Stimulated activated CD8-positive, alpha-beta memory T cell treated with anti-CD3 and anti-CD28 coated beads, Interleukin-4, amount 100 ng/mL, for 4 hours (primary cell): ENCODE results near the gene ADAMTS2.

Experiments used
- DNase-seq, 2 donors: peaks; one replicate each; pipeline ENCODE4 v3.0.0-alpha.2; 2020; ENCODE audit warnings: low read depth in 2 of 2, low spot score in 1 of 2

Gene ADAMTS2

DNA sequence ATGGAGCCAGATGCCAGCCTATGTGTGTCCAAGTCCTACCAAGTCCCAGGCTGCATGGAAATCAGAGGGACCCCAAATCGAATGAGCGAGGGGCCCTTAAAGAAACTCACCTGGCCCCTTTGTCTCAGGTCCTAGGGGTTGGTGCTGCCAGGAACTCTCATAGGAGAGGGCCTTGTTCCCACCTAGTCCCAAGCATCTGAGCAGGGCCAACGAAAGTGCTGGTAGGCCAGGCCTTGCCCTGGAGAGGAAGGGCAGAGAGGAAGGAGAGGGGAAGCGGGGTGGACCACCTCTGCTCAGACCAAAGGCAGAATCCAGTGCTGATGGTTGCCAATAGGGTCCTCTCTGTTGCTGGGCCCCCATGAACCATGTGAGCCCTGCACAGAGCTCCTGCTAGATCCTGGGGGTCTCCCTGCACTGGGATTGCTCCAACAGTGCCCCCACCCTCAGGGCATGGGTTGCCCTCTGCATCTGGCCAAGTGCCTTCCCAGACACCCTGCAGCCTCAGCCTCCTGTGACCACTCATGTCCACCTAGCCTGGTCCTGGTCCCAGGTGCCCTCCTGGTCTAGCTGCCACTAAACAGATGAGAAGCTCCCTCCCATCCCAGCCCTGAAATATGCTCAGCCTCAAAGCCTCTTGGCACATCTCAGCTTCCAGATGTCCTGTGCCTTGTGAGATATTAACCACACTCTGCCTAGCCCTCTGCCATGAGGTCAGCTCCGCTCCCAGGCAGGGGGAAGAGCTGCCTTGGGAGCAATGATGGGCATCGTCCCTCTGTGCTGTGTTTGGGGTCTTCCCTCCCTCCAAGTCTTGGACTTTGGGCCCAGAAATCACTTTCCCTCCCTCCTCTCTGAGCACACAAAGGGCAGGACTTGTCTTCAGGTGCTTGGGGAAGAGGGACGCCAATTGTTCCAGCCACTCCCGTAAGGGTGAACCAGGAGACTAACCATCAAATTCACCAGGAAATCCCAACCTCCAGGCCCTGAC, 109.6 kb downstream of the ADAMTS2 start:
- DNase-seq, result no peak

DNA sequence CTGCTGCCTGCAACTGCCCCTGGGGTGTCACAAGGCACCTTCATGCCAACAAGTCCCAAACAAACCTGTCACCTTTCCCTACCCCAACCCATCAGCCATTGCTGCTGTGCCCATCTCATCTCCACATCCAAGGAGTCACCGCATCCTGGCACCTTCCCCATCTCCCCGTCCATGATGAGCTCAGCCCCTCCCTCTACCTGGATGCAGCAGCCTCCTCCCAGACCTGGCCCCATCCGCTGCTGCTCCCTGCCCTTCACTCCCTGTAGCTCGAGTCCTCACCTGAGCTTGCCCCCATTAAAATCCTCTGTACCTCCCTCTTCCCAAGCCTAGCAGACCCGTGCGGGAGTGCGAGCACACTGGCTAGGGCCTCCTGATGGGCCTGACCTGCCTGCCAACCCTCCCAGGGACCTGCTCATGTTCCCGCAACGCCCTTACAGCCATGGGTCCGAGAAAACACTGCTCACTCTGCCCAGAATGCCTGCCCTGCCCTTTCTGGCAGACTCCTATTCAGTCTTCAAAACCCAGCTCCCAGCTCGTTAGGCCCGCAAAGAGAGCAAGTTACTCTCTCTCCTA, 110.6 kb downstream of the ADAMTS2 start:
- DNase-seq, result no peak

DNA sequence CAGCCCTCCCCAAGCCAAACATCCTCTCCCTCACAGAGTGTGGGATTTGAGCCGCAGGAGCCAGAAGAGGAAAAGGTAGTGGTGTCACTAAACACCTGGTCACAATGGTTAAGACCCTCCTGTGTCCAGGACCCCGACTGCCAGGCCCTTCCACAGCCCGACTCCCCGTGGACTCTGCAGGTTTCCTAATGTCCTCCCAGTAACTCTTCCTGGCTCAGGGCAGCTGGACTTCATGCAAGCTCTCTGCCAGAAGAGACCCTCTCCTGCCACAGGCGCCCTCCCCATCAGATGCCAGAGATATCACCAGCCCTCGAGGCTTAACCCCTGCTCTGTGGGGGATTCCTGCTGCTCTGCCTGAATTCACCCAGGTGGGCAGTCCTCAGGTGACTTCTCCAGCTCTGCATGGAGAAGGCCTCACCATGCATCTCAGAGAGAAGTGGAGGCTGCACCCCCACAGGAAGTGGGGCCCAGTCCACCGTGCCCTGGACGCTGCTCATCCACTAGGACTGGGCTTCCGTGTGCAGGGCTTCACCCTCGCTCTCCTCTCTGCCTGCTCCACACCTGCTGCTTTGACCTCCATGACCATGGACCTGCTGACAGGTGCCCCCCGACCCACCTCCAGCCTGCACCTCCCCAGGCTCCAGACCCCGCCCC, 111.2 kb downstream of the ADAMTS2 start:
- no peak for DNase-seq

DNA sequence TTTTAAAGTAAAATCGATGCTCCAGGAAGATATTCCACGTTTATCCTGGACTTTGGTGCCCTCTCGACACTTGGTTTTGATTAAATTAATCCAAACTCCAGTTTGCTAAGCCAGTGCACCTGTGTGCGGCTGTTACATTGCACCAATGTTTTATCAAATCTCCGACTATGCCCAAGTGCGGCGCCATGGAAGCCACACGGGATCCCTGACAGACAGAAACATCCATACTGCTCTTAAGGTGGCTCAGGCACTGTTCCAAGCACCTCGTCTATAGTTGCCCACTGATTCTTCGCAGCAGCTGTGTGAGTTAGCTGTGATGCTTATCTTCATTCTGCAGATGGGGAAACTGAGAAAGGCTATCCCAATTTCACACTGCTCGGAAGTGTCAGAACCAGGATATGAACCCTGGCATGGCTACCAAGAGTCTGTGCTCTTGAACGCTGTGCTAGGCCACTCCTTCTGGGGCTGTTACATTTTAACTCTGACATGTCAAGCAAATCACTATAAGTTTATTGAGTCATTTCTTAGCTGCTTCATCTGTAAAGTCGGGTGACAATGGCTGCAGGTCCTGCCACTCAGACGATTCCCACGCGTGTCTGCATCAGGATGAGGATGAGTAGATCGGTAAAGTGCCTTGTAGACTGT, 113.0 kb downstream of the ADAMTS2 start:
- DNase-seq, result no peak

DNA sequence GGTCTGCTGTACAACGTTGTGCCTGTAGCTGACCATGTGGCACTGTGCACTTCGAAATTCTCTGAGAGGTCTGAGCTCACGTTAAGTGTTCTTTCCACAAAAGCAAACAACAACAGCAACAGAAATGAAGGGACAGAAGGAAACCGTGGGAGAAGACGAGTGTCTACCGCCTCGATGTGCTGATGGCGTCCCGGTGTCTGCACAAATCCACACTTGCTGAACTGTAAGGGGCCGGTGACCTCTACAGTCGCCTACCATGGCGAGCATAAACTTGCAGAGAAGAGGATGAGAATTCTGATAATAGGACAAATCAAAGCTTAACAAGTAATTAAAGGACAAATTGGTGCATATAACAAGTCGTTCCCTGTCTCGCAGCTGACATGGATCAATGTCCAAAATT, 114.0 kb downstream of the ADAMTS2 start:
- no peak for DNase-seq

DNA sequence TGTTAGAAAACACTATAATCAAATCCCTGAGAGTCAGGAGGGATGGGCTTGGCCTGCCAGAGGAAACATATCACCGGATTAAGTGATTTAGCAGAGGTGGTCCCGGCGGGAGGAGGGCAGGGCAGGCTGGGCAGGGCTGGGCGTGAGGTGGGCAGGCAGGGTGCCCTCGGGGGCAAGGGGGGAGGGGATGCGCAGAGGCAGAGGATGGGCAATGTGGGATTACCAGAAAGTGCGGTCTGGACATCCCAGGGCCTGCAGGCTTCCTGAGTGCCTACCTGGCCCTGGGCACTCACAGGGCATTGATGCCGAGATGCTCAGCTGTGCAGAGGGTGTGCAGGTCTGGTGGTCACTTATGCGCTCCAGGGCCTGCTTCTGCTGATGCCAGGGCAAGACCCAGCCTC, 115.2 kb downstream of the ADAMTS2 start:
- DNase-seq, result no peak

DNA sequence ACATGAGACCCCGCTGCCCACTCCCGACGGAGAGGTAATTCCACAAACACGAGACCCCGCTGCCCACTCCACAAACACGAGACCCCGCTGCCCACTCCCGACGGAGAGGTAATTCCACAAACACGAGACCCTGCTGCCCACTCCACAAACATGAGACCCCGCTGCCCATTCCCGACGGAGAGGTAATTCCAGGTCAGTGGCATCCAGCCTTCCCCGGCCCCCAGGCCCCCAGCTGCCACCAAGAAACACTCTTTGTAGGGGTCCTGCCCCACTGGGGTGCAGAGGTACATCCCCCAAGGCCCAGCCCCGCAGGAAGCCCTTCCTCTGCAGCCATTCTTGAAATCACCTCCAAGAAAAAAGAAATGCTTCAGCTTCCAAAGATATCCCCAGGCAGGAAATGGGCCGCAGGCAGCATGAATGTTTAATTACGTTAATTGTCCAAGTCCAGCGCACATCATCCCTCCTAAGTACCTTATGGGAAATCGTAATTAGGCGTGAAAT, 115.9 kb downstream of the ADAMTS2 start:
- DNase-seq, result no peak

DNA sequence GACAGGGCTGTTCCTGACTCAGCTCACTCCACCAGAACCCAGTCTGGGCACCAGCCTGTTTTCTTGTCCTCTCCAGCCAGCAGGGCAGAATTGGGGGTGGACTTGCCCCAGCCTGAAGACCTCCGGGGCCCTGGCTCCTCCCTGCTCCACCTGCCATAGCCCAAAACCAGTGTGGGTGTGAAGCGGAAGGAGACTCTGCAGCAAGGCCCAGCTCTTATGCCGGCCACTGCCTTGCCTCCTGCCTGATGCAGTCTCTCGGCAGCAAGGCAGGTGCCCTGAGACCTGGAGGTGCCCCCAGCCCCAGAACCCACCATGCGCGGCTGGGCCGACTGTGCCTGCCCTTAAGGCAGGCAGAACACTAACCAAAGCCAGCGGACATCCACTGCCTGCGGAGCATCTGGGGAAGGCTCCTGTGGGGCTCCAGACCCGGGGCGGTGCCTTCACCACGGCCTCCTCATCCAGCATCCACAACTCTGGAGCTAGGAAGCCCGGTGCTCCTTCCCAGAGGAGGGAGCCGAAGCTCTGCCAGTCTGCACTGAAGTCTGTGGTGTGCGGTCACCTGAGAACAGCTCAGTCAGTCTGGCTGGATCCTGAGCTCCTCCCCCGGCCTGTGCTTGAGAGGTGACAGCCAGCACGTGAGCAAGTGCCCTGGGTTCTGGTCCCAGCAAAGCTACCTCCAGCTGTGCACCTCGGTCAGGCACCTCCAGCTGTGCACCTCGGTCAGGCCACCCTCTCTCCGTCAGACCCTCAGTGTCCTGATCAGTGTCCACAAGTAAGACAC, 116.7 kb downstream of the ADAMTS2 start:
- no peak for DNase-seq

DNA sequence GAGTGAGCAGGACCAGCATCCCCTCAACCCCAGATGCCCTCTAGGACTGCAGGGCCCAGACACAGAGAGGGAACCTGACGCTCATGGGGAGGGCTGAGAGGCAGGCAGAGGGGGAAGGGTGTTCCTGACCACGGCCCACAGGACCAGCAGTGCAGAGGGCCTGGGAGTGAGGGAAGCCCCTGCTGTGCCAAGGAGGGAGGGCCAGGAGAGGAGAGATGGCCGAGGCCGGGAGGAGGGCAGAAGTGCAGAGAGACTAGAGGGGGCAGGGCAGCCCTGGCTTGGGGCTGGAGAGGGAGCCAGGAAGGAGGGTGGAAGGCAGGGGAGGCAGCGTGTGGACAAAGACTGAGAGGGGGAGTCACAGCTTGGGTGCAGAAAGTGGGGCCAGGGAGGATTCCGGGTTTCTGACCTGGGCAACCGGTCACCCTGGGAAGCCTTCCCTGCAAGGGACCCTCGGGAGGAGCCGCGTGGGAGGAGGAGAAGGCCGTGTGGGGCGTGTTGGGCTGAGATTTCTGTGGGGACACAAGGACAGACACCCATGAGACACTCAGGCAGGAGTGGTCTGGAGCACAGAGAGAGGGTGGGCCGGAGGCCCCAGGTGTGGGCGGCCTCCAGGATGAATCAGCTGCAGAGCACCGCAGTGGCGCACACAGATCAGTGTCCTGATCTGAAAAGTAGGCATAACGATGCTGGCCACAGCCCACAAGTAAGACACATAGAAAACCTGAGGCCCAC, 117.5 kb downstream of the ADAMTS2 start:
- DNase-seq, result no peak

DNA sequence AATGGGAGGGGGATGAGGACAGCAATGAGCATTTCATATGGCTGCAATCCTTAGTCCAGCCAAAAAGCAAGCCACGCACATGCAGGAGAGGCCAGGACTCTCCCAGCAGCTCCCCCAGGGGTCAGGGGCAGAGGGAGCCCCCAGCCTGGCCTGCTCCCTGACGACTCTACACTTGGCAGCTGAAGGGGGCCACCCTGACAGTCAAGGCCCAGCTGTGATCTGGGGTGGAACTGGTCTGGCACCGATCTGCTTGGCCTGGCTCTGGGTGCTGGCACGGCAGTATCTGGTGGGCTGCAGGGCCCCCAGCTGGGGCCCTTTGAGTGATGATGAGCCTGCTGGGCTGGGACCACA, 118.1 kb downstream of the ADAMTS2 start:
- DNase-seq, result no peak

DNA sequence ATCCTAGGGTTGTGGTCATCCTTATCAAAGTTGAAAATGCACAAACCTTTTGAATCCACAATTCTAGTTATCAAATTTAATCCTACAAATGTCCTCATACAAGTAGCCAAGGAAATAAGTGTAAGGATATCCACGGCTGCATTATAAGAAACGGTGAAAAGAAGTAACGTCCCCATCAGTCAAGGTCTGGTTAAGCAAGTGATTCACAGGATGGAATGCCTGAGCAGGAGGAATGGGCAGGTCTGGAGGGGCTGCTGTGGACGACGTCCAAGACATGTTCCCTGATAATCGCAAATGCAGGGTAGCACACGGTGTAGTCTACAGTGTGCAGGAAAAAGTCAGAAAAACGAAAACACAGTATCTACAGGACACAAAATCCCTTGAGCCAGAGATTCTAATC, 118.6 kb downstream of the ADAMTS2 start:
- DNase-seq, result no peak

DNA sequence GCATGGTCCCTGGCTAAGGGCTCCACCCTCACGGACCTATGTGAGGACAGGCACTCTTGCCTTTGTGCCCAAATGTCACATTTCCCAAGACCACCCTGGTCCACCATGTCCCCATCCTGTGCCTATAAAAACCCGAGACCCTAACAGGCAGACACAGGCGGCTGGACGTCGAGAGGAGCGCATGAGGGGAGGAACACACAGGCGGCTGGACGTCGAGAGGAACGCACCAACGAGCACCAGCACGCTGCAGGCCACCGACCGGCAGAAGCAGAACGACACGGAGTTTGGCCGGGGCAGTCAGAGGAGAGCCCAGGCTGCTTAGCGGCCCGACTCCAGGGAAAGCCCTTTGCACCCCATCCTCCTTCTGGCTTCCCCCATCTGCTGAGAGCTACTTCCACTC, 119.9 kb downstream of the ADAMTS2 start:
- no peak for DNase-seq

DNA sequence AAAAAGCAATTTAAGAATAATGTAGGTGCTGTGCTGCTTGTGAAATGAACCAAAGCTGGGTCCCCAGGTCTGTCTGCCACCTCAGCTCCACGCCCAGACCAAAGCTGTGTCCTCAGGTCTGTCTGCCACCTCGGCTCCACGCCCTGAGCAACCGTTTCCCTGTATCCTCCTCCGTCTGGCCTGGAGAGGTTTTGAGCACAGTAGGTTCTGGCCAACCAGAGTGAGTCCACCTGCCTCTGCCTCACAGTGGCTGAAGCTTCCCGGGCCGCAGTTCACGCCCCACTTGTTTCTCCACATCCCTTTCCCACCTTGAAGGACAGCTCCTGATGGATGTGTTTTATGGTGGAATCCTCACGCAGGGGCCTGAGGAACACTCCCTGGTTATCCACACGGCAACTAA, 120.5 kb downstream of the ADAMTS2 start:
- DNase-seq, result no peak

DNA sequence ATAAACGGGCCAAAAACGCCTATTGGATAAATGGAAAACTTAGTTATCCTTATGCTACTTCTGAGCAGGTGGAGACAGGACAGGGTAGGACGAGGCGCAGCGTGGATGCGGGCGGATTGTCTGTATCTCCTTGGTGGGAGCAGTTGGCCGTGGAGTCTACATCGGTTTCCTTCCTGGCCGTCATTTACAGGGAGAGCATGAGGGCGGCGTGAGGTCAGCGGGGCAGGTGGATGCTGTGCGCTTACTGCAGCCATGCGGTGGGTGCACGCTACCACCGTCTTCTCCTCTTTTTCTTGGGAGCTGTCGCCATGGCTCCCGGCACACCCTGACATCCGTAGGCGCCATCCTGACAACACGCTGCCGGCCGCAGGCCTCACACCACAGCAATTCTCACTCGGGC, 121.3 kb downstream of the ADAMTS2 start:
- DNase-seq, result no peak

DNA sequence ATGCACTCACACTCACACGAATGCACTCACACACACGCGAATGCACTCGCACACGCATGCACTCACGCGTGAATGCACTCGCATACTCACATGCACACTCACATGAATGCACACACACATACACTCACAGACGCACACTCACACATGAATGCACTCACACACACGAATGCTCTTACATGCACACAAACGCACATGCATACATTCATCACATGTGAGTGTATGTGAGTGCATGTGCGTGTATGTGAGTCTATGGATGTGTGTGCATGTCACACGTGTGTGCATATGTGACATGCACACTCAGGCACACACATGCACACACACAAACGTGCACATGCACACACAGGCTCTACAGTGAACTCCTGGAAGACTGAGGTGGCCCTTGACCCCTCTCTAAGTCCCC, 121.7 kb downstream of the ADAMTS2 start:
- DNase-seq, result no peak

DNA sequence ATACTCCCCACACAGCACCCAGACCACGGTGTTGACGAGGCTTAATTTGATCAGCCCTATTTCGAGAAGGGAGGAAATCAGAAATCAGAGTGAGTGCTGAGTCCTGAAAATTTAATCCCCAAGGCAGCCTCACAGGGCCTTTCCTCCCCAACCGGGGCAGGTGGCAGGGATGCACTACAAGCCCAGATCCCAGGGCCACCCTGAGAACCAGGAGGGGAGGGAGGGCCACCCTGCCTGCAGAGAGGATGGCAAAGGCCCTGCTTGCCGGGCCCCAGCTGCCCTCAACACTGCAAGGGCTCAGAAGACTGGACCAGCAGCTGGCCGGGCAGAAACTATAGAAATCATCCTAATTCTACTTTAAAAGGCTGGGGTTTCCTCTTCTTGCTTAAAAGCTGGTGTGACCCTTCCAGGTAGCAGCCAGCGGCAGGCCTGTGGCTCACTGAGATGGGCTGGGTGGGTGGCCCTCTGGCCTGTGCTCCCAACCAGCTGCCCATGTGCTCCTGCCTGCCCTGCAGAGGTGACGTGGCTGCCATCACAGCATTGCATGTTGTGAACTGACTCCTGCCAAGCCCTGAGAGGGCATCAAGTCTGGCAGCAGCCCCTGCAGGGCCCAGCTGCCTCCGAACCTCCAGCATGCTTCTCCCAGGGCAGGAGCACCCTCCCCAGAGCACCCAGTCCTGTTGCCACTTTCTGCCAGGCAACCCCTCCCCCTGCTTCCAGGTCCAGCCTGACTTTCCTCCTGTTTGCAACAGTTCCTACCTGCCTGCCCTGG, 122.8 kb downstream of the ADAMTS2 start:
- DNase-seq, result no peak

DNA sequence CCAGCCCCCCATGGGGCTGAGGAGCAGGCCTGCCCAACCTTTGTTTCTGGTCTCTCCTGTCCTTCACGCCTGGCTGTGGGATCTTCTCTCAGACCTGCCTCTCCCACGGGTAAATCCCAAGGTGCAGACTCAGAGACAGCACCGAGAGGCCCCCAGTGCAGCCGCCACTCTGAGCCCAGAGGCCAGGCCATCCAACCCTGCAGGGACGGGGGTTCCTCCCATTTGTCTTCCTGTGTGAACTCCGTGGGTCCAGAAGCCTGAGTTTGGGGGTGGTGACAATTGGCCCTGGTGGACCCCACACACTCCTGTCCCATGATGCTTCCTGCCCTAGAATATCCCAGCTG, 123.4 kb downstream of the ADAMTS2 start:
- DNase-seq, result no peak

DNA sequence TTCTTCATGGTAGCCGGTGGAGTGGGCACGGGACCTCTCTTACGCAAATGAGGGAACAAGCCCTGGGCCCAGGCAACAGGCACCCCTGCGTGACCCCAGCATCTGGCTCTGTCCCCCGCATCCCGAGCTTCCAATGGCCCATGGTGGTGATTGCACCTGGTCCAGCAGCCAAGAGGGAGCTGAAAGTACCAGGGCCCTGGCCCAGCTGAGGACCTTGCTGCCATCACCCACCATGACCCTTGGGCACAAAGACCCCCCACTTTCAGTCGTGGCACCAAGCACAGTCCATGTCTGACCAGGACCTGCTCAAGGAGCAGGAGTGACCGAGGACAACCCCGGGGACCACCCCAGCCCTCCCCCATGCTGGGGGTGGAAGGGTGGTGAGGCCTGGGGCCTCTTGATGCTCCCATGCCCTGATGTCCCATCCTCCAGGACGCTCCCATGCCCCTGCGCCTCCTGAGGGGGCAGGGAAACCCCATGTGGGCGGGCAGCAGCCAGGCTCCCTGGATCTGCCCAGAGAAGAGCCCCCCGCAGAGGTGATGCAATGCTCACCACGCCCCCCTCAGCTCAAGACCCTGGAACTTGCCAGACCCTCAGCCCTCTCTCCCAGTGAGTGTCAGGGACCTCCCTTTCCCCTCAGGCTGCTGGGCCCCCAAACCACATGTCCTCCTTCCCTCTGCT, 123.9 kb downstream of the ADAMTS2 start:
- no peak for DNase-seq

DNA sequence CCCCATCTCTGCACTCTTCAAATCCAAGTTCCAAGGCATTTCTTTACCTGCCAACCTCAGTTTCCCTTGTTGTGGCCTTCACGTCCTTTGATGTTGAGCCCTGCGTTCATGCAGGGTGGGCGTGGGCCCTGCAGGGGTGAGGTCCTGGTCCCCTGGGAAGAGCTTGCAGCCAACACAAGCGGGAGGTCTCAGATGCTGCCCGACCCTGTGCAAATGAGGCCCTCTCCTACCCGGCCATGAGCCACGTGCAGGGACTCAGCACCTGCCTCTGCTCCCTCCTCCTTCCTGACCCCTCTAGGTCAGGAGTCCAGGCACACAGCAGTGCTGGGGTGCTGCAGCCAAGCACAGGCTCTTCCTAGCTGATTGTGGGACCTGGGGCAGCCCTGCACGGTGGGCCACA, 124.5 kb downstream of the ADAMTS2 start:
- no peak for DNase-seq
